ENCODE results near the gene FAM149A.
A peak's percentile ranks its signal among the peaks of the same experiment; 100 is the strongest.

FAM149A gene

GRCh38 chr4:186134257-186134656 lies 29.8 kb downstream of the FAM149A start:
- no peak for TF ChIP-seq EZH2phosphoT487 (IDR thresholded peaks at IDR 0.05; ENCODE audit: low read length)
- TF ChIP-seq EZH2 (optimal IDR thresholded peaks at IDR 0.05; ENCODE audit: low read depth, low read length), result no peak
- TF ChIP-seq CTCF (IDR thresholded peaks at IDR 0.05; ENCODE audit: low read length), result no peak
- Histone ChIP-seq H3K4me3 (ENCODE audit: low read length) (peak overlapping the region; percentile 48), H3K9ac (ENCODE audit: low read length) (peak overlapping the region; percentile 38; the same call in 1 of the 2 replicates)

GRCh38 chr4:186134861-186135260 lies 30.4 kb downstream of the FAM149A start:
- Histone ChIP-seq H3K27me3 (replicated peaks; ENCODE audit: insufficient read depth, low read length) (no peaks in the 10 kb centered on the region), H3K36me3 (replicated peaks; ENCODE audit: insufficient read depth, low read length) (no peaks in the 10 kb centered on the region), H3K4me2 (ENCODE audit: low read depth, low read length) (peak overlapping the region; percentile 73; the same call in 1 of the 2 replicates), H3K4me1 (ENCODE audit: low read length) (peaks cover 25% of the 10 kb centered on the region), H3K9me3 (replicated peaks; ENCODE audit: insufficient read depth, low read length) (no peaks in the 10 kb centered on the region), H3F3A (ENCODE audit: insufficient read depth, low read length) (peaks cover 7% of the 10 kb centered on the region; the same call in 1 of the 2 replicates), H4K20me1 (ENCODE audit: insufficient read depth, low read length) (no peaks in the 10 kb centered on the region), H2AFZ (ENCODE audit: low read length) (no peak overlapping the region), H3K9ac (ENCODE audit: low read length) (no peak overlapping the region), H3K9me2 (replicated peaks; ENCODE audit: insufficient read depth, low read length) (no peaks in the 10 kb centered on the region), H3K79me2 (ENCODE audit: low read length) (peaks cover 9% of the 10 kb centered on the region; the same call in 1 of the 2 replicates), H3K27ac (ENCODE audit: low read length) (no peak overlapping the region), H3K4me3 (ENCODE audit: low read length) (no peak overlapping the region)
- DNase-seq, result no peak
- TF ChIP-seq EZH2phosphoT487 (IDR thresholded peaks at IDR 0.05; ENCODE audit: low read length), result no peak
- no peak for TF ChIP-seq EZH2 (optimal IDR thresholded peaks at IDR 0.05; ENCODE audit: low read depth, low read length)
- TF ChIP-seq CTCF (IDR thresholded peaks at IDR 0.05; ENCODE audit: low read length), result no peak

More at GRCh38 chr4:186134257-186134656, 29.8 kb downstream of the FAM149A start:
- peak; percentile 61 for DNase-seq
- no peaks in the 10 kb centered on the region for H3K27me3 ChIP-seq (replicated peaks; ENCODE audit: insufficient read depth, low read length)
- H3F3A ChIP-seq (ENCODE audit: insufficient read depth, low read length), result peaks cover 7% of the 10 kb centered on the region; the same call in 1 of the 2 replicates
- peaks cover 25% of the 10 kb centered on the region for H3K4me1 ChIP-seq (ENCODE audit: low read length)
- H3K4me2 ChIP-seq (ENCODE audit: low read depth, low read length), result peak overlapping the region; percentile 73
- no peaks in the 10 kb centered on the region for H3K9me2 ChIP-seq (replicated peaks; ENCODE audit: insufficient read depth, low read length)
- no peaks in the 10 kb centered on the region for H4K20me1 ChIP-seq (ENCODE audit: insufficient read depth, low read length)
- H3K9me3 ChIP-seq (replicated peaks; ENCODE audit: insufficient read depth, low read length), result no peaks in the 10 kb centered on the region
- H3K27ac ChIP-seq (ENCODE audit: low read length), result peak overlapping the region; percentile 54; the same call in 1 of the 2 replicates
- no peaks in the 10 kb centered on the region for H3K36me3 ChIP-seq (replicated peaks; ENCODE audit: insufficient read depth, low read length)
- peak overlapping the region; percentile 68; the same call in 1 of the 2 replicates for H2AFZ ChIP-seq (ENCODE audit: low read length)
- peaks cover 9% of the 10 kb centered on the region; the same call in 1 of the 2 replicates for H3K79me2 ChIP-seq (ENCODE audit: low read length)

GRCh38 chr4:186137196-186137794 lies 32.8 kb downstream of the FAM149A start:
- no peaks in the 10 kb centered on the region for H3K9me2 ChIP-seq (replicated peaks; ENCODE audit: insufficient read depth, low read length)
- peak; percentile 48 for DNase-seq
- peaks cover 6% of the 10 kb centered on the region; the same call in 1 of the 2 replicates for H3F3A ChIP-seq (ENCODE audit: insufficient read depth, low read length)
- H3K4me2 ChIP-seq (ENCODE audit: low read depth, low read length), result peak overlapping the region; percentile 57
- H3K79me2 ChIP-seq (ENCODE audit: low read length), result peaks cover 9% of the 10 kb centered on the region; the same call in 1 of the 2 replicates
- H3K4me3 ChIP-seq (ENCODE audit: low read length), result peak overlapping the region; percentile 37; the same call in 1 of the 2 replicates
- H2AFZ ChIP-seq (ENCODE audit: low read length), result no peak overlapping the region
- H3K4me1 ChIP-seq (ENCODE audit: low read length), result peaks cover 19% of the 10 kb centered on the region
- H3K9me3 ChIP-seq (replicated peaks; ENCODE audit: insufficient read depth, low read length), result no peaks in the 10 kb centered on the region
- H3K27me3 ChIP-seq (replicated peaks; ENCODE audit: insufficient read depth, low read length), result no peaks in the 10 kb centered on the region
- TF ChIP-seq CTCF (IDR thresholded peaks at IDR 0.05; ENCODE audit: low read length) (peak; percentile 72), EZH2 (optimal IDR thresholded peaks at IDR 0.05; ENCODE audit: low read depth, low read length) (no peak)
- no peaks in the 10 kb centered on the region for H3K36me3 ChIP-seq (replicated peaks; ENCODE audit: insufficient read depth, low read length)
- no peaks in the 10 kb centered on the region for H4K20me1 ChIP-seq (ENCODE audit: insufficient read depth, low read length)
- no peak overlapping the region for H3K27ac ChIP-seq (ENCODE audit: low read length)
- no peak overlapping the region; the same call in 1 of the 2 replicates for H3K9ac ChIP-seq (ENCODE audit: low read length)
